CD4-positive, alpha-beta T cell (primary cell): ENCODE data around the gene HLA-DQB2. TPM values are rescaled to one million over a fixed set of nuclear protein-coding genes. Genes with fewer than 3 reads are reported as not detected.
"Not testable (repeated sequence)": the region's sequence is repeated elsewhere in the genome, so short reads cannot be mapped to it uniquely, and the experiment has no call there.

Experiments
- ATAC-seq: fragments of 200-7000 bp; cut with Tn5 transposase; one replicate; pipeline ENCODE4 v1.10.0; 2022; ENCODE audit warnings: mild to moderate bottlenecking; ENCODE audit not compliant: poor library complexity
- CTCF ChIA-PET: fragments of 350-600 bp; sonication (Branson Sonifier 250); formaldehyde crosslinking; loops from one replicate; lab custom pipeline; 2021; ENCODE audit warnings: antibody characterized with exemption, inconsistent platforms; lab: Charles Lee
- POLR2A ChIA-PET: fragments of 350-600 bp; sonication (Branson Sonifier 250); formaldehyde crosslinking; loops from one replicate; lab custom pipeline; 2021; ENCODE audit warnings: antibody characterized with exemption, inconsistent platforms; lab: Charles Lee
- DNase-seq, 14 experiments: peaks; one replicate each; pipeline ENCODE4 v3.0.0-alpha.2; 2013 to 2020; ENCODE audit warnings: mixed read lengths in 2 of 14
- H3K27ac ChIP-seq, 2 donors: one replicate each; pipeline versions ENCODE4 v1.5.1 to v1.7.0; 2013; ENCODE audit warnings: low read length in 2 of 2, low read depth in 1 of 2, mild to moderate bottlenecking in 1 of 2
- H3K27me3 ChIP-seq, 2 experiments: 1 replicate in 1 of 2; 2 replicates in 1 of 2; pipeline versions ENCODE4 v1.6.1 to v1.7.0; 2013; ENCODE audit warnings: low read length in 2 of 2, control low read depth in 1 of 2, mild to moderate bottlenecking in 1 of 2, moderate library complexity in 1 of 2; ENCODE audit not compliant: insufficient read depth in 2 of 2, control insufficient read depth in 1 of 2
- H3K36me3 ChIP-seq: one replicate; pipeline ENCODE4 v1.6.1; 2013; ENCODE audit warnings: low read length, control low read depth; ENCODE audit not compliant: insufficient read depth
- H3K4me1 ChIP-seq: one replicate; pipeline ENCODE4 v1.6.1; 2013; ENCODE audit warnings: low read length, control low read depth; ENCODE audit not compliant: insufficient read depth
- H3K4me3 ChIP-seq: one replicate; pipeline ENCODE4 v1.5.1; 2013; ENCODE audit warnings: mild to moderate bottlenecking, low read length, moderate library complexity
- H3K9me3 ChIP-seq, 2 experiments: 1 replicate in 1 of 2; 2 replicates in 1 of 2; pipeline versions ENCODE4 v1.6.1 to v1.7.0; 2013; ENCODE audit warnings: low read length in 2 of 2, mild to moderate bottlenecking in 2 of 2, control low read depth in 1 of 2, moderate library complexity in 1 of 2; ENCODE audit not compliant: control insufficient read depth in 1 of 2, insufficient read depth in 1 of 2
- H3K27ac Mint-ChIP-seq: one replicate; pipeline ENCODE4 v1.8.0; 2020; ENCODE audit warnings: mixed read lengths
- H3K27me3 Mint-ChIP-seq: one replicate; pipeline ENCODE4 v1.8.0; 2021; ENCODE audit warnings: mixed read lengths
- H3K36me3 Mint-ChIP-seq: one replicate; pipeline ENCODE4 v1.8.0; 2021; ENCODE audit warnings: low read depth, mixed read lengths
- H3K4me1 Mint-ChIP-seq: one replicate; pipeline ENCODE4 v1.8.0; 2021; ENCODE audit warnings: low read depth, mixed read lengths
- H3K4me3 Mint-ChIP-seq: one replicate; pipeline ENCODE4 v1.8.0; 2020; ENCODE audit warnings: mild to moderate bottlenecking, mixed read lengths
- H3K9me3 Mint-ChIP-seq: one replicate; pipeline ENCODE4 v1.8.0; 2020; ENCODE audit warnings: mixed read lengths
- intact Hi-C, 2 experiments: fragments of 100-400 bp; cut with DNase I in 1 of 2; cut with micrococcal nuclease in 1 of 2; formaldehyde crosslinking; loops; one replicate each; pipeline versions ENCODE4 v1.15.1 to v1.9.0; 2023 to 2025; cut with DNase I, micrococcal nuclease
- polyA plus RNA-seq, 2 donors: library from polyadenylated mRNA; unstranded; fragments of 120-200 nt; gene quantifications; one replicate each; pipeline ENCODE4 v1.2.1, GENCODE V29; 2013
- total RNA-seq, 174 experiments: library from RNA in 2 of 174; stranded (reverse) in 2 of 174; gene quantifications; one replicate each; pipeline ENCODE4 v1.2.3 and lab custom pipeline; 2021 to 2026
- TF ChIP-seq, protein P1 (sequence below): fragments of 200-600 bp; IDR thresholded peaks from one replicate; pipeline ENCODE4 v1.8.0; 2022; ENCODE audit warnings: antibody characterized with exemption, mild to moderate bottlenecking

The HLA-DQB2 gene
- total RNA-seq (1 to 10 TPM; 1.3 to 2.2 TPM), total RNA-seq (lab: John Stamatoyannopoulos, UW) (0 to 2.6 (median 0.29) reads per million in 172 experiments)
- polyA plus RNA-seq (2013, experiment 1 of 2): 7.6 TPM
- 4.1 TPM for polyA plus RNA-seq (2013, experiment 2 of 2)

DNA sequence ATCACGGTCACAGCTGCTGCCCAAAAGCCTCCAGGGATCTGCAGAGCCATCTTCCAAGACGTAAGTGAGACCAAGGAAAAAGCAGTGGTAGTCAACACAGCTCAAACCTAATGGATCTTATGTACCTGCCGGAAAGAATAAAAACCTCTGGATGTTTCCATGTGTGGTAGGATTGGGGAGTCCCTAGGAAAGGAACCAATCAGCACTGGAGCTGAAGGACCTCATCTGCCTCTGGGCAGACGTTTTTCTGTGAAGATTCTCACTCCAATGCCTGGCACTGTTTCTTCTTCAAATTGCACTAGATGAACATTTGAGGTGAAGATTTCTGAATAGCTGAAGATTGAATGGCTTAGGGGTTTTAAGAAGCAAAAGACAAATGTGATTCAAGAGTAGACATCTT lies at the start of gene HLA-DQB2:
HLA-DQB2 (minus strand) TSS at position 112 of the 400 bp plus-strand sequence; CDS start at position 50, 62 bp downstream.
- Histone ChIP-seq H3K4me1 (no peaks in the 10 kb centered on the region), H3K36me3 (no peaks in the 10 kb centered on the region), H3K27ac (no peak within 1 kb of the TSS), H3K4me3 (no peak within 1 kb of the TSS), H3K9me3 (peaks cover 0 to 7% of the 10 kb centered on the region in 2 experiments), H3K27me3 (peaks cover 18 to 33% of the 10 kb centered on the region in 2 experiments)
- intact Hi-C loops: no loop called here
- DNase-seq: peak in 2 of 14 experiments; percentile 30 to 37
- no peak for ATAC-seq
- TF ChIP-seq, protein P1, sequence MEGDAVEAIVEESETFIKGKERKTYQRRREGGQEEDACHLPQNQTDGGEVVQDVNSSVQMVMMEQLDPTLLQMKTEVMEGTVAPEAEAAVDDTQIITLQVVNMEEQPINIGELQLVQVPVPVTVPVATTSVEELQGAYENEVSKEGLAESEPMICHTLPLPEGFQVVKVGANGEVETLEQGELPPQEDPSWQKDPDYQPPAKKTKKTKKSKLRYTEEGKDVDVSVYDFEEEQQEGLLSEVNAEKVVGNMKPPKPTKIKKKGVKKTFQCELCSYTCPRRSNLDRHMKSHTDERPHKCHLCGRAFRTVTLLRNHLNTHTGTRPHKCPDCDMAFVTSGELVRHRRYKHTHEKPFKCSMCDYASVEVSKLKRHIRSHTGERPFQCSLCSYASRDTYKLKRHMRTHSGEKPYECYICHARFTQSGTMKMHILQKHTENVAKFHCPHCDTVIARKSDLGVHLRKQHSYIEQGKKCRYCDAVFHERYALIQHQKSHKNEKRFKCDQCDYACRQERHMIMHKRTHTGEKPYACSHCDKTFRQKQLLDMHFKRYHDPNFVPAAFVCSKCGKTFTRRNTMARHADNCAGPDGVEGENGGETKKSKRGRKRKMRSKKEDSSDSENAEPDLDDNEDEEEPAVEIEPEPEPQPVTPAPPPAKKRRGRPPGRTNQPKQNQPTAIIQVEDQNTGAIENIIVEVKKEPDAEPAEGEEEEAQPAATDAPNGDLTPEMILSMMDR: no peak
- ChIA-PET CTCF (no interaction called here), POLR2A (no interaction called here)
- no peak within 1 kb of the TSS for H3K27ac Mint-ChIP-seq
- no peaks in the 10 kb centered on the region for H3K9me3 Mint-ChIP-seq
- H3K4me1 Mint-ChIP-seq: peaks cover 4% of the 10 kb centered on the region
- H3K36me3 Mint-ChIP-seq: no peaks in the 10 kb centered on the region
- H3K27me3 Mint-ChIP-seq: peaks cover 58% of the 10 kb centered on the region
- no peak within 1 kb of the TSS for H3K4me3 Mint-ChIP-seq

DNA sequence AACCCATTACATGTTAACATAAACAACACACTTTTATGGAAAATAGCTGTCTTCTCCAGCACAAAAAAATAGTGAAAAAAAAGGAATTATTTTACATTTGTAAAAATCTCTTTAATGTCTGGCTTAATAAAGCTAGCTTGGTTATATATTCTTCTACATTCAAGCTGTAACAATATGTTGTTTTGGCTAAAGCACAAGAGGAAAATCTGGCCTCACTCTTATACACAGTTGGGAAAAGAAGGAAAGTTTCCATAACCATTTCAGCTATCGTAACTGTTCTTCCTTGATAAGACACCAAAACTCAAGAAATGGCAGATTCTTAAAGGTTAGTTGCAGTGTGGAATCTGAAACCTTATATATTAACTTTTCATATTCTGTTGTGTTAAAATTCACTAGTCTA lies 45.8 kb upstream of the HLA-DQB2 start:
- H3K36me3 ChIP-seq: no peaks in the 10 kb centered on the region
- DNase-seq (no peak), ATAC-seq (no peak)
- H3K4me1 ChIP-seq: no peaks in the 10 kb centered on the region
- Mint-ChIP-seq H3K27ac (no peak overlapping the region), H3K4me1 (no peaks in the 10 kb centered on the region), H3K4me3 (no peak overlapping the region), H3K27me3 (peaks cover 23% of the 10 kb centered on the region), H3K36me3 (no peaks in the 10 kb centered on the region), H3K9me3 (no peaks in the 10 kb centered on the region)
- no peak overlapping the region for H3K27ac ChIP-seq
- POLR2A ChIA-PET: no interaction called here
- CTCF ChIA-PET: interaction anchor here (0.9 to 1.4 kb wide), 2 partner anchors 11 to 59 kb away, joined by 3 read pairs; no protein-coding TSS in a partner anchor
- intact Hi-C loops: no loop called here
- no peaks in the 10 kb centered on the region for H3K9me3 ChIP-seq
- TF ChIP-seq, protein P1: no peak
- H3K4me3 ChIP-seq: no peak overlapping the region
- peaks cover 0 to 5% of the 10 kb centered on the region in 2 experiments for H3K27me3 ChIP-seq

DNA sequence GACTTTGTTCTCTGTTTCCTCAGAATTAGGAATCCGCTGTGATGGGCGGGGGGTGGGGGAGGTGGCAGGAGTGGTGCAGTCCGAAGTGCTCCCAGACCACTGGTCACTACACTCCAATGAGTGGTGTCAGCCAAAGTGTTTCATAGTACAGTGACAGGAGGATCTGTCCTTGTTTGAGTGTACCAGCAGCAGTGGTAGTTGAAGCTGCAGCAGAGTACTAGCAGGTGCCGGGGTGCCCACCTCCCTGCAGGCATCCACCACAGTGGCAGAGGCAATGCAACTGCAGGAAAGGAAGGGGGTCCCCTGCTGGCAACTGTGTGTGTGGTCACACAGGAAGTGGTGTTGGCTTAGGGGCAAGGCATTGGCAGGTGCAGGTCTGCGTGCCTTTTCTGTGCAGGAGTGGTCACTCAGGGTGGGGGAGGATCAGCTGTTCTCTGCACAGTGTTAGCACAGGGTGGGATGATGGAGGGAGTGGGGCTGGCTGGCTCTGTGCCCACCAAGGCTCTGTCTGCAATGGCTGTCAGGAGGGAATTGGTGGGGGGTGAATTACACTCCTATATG lies 43.8 kb upstream of the HLA-DQB2 start:
- H3K36me3 Mint-ChIP-seq: no peaks in the 10 kb centered on the region
- POLR2A ChIA-PET: no interaction called here
- DNase-seq (no peak), ATAC-seq (no peak)
- H3K27me3 ChIP-seq: peaks cover 0 to 9% of the 10 kb centered on the region in 2 experiments
- no peaks in the 10 kb centered on the region for H3K9me3 ChIP-seq
- no peaks in the 10 kb centered on the region for H3K36me3 ChIP-seq
- H3K27me3 Mint-ChIP-seq: peaks cover 42% of the 10 kb centered on the region
- H3K27ac ChIP-seq: no peak overlapping the region
- no peaks in the 10 kb centered on the region for H3K4me1 Mint-ChIP-seq
- no peaks in the 10 kb centered on the region for H3K4me1 ChIP-seq
- CTCF ChIA-PET: no interaction called here
- H3K4me3 ChIP-seq: no peak overlapping the region
- H3K27ac Mint-ChIP-seq: no peak overlapping the region
- intact Hi-C loops: no loop called here
- TF ChIP-seq, protein P1: no peak
- H3K4me3 Mint-ChIP-seq: no peak overlapping the region
- no peaks in the 10 kb centered on the region for H3K9me3 Mint-ChIP-seq

DNA sequence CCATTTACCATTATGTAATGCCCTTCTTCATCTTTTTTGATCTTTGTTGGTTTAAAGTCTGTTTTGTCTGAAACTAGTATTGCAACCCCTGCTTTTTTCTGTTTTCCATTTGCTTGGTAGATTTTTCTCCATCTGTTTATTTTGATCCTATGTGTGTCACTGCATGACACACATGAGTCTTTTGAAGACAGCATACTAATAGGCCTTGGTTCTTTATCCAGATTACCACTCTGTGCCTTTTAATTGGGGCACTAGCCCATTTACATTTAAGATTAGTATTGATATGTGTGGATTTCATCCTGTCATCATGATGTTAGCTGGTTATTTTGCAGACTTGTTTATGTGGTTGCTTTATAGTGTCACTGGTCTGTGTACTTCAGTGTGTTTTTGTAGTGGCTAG lies 42.1 kb upstream of the HLA-DQB2 start:
- POLR2A ChIA-PET, H3K36me3 Mint-ChIP-seq, H3K27ac Mint-ChIP-seq, H3K4me3 ChIP-seq, intact Hi-C loops, H3K9me3 Mint-ChIP-seq, H3K27ac ChIP-seq, H3K36me3 ChIP-seq, H3K4me1 ChIP-seq, H3K4me3 Mint-ChIP-seq, H3K9me3 ChIP-seq, ATAC-seq, H3K4me1 Mint-ChIP-seq, CTCF ChIA-PET, DNase-seq: not testable (repeated sequence)
- H3K27me3 Mint-ChIP-seq: peaks cover 52% of the 10 kb centered on the region
- peaks cover 0 to 13% of the 10 kb centered on the region in 2 experiments for H3K27me3 ChIP-seq
